HG02981 (cell line): Measurements from ENCODE around the gene RRAS2.

Source experiments
- ATAC-seq: cut with Tn5 transposase; IDR thresholded peaks from one replicate; pipeline ENCODE4 v1.9.1; 2021; ENCODE audit warnings: mild to moderate bottlenecking, moderate library complexity; ENCODE audit not compliant: unreplicated experiment

RRAS2 gene

DNA sequence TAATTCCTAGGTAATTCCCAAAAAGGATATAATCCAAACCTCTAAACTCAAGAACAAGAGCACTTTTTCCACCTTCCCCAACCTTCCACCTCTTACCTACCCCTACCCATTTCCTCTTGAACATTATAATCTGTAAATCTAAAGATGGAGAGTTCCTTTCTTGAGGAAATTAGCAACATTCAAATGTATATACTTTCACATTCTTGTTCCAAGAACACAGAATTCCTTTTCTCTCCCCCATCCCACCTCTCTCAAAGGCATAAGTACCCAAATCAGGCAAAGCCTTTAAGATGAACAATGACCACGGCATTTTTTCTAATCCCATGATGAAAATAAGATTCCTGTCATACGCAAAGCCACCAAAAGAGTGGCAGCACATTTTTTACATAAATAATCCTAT, 18.3 kb downstream of the RRAS2 start:
- ATAC-seq, result no peak

DNA sequence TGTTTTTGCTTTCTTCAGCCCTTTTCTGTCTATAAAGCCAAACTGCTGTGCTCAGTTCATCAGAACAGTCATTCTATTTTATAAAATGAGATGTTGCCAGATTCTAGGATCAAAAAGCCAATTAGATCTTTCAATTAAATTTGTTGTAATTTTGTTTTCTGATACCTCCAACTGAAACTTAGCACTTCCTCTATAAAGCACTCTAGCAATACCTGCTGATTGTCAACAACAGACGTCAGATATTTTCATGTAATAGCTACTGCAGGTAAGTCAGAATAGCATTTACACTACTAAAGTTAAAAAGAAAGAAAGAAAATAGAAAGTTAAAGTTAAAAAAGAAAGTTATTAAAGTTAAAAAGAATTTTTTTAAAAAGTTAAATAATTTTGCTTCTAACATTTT, 19.6 kb downstream of the RRAS2 start:
- ATAC-seq, result no peak

DNA sequence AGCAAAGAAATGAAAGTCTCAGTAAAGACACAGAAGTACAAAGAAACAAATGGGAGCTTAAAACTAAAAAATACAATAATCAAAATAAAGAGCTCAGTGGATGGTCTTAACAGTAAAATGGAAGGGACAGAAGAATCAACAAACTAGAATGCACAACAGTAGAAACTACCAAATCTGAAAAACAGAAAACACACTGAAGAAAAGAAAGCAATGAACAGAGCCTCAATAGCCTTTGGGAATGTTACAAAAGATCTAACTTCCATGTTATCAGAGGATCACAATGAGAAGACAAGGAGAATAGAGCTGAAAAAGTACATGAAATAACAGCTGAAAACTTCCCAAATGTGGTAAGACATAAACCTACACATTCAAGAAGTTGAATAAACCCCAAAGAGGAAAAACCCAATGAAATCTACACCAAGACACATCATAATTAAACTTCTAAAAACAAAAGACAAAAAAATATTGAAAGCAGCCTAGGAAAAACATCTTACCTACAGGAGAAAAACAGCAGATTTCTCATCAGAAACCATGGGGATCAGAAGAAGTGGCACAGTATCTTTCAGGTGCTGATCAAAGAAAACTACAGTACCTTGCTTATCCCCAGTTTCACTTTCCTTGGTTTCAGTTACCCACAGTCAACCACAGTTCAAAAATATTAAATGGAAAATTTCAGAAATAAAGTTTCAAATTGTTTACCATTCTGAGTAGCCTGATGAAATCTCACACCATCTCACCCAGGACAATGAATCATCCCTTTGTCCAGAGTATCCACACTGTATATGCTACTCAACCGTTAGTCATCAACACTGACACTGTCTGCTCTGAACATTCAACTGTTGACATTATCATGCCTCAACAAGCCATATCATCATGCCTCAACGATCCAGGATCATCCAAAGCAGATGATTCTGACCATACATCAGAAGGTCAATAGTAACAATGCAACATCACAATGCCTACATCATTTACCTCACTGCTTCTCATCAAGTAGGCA, 22.2 kb downstream of the RRAS2 start:
- no peak for ATAC-seq

DNA sequence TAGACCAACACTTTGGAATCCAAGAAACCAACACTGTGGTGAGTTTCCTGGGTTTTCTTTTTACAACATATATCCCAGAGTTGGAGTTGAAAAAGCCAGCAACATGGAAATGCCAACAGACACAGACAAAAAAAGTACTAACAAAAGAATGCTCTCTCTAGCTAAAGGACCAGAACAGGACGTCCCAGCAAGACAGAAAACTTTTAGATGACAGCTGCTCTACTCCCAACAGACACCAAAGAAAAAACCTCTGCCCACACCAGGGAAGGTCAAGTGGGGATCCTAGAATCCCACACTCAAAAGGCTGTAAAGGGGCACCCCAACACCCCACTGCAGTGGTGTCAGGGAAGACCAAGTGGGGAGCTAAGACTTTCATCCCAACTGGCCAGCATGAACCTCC, 23.3 kb downstream of the RRAS2 start:
- ATAC-seq, result no peak

DNA sequence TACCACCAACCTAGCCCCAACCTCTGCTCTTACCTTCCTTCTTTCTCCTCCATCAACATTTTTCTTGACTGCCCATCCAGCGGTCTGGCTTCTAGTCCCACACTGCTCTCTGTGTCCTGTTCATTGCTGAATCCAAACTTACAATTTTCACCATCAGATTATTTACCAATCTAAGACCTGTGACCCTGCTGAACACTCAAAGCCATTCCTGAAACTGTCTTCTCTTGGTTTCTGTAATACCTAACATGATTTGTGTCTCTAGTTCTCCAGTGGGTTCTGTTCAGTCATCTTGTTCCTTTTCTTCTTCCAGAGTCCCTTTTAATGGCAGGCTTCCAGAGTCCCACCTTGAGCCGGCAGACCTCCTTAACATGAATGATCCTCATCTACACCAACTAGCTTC, 24.1 kb downstream of the RRAS2 start:
- no peak for ATAC-seq

DNA sequence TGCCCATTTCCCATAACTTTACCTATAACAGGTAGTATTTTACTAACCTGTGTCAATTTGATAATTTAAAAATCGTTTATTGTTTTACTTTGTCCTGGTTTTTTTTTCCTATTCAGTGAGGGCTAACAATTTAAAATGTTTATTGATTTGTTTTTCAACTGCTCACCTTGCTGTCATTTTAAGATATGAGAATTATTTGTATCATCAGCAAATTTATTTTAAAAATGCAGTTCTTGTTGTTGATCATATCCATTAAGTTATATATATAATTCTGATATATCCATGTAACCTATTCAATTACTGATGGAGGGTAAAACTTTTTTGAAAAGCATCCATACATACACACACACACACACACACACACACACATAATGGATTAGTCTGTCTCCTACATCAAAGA, 24.8 kb downstream of the RRAS2 start:
- no peak for ATAC-seq

DNA sequence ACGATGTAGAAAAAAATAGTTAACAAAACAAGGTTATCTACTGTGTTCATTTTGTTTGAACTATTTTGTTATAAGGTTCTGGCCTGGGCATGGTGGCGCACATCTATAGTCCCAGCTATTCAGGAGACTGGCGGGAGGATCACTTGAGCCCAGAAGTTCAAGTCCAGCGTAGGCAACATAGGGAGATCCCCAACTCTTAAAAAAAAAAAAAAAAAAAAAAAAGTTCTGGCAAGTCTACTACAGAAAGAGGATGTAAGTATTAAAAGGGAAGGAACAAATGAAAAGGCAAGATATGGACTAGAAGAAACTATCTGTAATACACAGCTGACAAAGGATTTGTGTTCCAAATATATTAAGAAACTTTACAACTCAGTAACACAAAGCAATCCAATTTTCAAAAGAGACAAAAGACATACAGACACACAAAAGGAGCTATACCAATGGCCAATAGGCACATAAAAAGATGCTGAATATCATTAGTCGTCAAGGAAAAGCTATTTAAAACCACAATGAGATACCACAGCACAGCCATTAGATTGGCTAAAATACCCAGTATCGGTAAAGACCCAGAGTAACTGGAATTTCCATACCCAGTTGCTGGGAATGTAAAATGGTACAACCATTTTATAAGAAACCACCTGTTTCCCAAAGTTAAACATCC, 27.4 kb downstream of the RRAS2 start:
- ATAC-seq, result peak; percentile 43

DNA sequence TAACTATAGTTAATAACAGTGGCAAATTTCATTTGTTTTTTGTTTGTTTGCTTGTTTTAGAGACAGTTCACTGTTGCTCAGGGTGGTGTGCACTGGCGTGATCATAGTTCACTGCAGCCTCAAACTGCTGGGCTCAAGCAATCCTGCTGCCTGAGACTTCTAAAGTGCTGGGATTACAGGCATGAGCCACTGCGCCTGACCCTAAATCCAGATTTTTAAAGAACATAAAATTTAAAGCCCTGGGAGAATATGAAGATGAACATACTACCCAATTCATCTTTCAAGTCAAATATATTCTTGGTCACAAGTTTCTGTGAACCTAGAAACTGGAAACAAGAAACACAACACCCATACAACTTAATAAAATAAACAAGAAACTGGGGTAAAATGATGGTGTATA, 28.1 kb downstream of the RRAS2 start:
- ATAC-seq, result no peak

DNA sequence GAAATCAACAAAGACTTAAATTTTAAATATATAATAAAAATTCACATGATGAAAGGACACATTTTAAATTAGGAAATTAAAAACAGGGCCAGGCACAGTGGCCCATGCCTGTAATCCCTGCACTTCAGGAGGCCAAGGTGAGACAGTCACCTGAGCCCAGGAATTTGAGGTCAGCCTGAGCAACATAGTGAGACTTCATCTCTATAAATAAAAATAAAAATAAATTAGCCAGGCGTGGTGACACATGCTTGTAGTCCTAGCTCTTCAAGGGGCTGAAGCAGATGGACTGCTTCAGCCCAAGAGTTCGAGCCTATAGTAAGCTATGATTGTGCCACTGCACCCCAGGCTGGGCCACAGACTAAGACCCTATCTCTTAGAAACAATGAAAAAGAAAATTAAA, 29.3 kb downstream of the RRAS2 start:
- ATAC-seq, result no peak

DNA sequence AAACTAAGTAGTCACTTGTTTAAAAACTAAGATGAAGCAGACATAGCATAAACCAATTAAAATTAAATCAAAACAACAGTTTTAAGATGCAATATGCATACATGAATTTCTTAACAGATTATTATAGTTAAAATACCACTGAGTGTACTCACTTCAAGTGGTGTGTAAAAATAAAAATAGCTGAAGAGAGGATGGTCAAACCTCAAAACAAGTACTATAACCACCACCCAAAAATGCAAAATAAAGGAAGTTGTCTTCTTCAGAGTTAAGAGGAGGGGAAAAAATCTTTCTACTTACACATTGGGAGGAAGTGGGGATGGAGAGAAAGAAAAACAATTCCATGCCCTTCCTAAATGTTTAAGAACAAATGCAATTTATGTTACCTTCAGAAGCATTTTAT, 31.9 kb downstream of the RRAS2 start:
- ATAC-seq, result no peak

DNA sequence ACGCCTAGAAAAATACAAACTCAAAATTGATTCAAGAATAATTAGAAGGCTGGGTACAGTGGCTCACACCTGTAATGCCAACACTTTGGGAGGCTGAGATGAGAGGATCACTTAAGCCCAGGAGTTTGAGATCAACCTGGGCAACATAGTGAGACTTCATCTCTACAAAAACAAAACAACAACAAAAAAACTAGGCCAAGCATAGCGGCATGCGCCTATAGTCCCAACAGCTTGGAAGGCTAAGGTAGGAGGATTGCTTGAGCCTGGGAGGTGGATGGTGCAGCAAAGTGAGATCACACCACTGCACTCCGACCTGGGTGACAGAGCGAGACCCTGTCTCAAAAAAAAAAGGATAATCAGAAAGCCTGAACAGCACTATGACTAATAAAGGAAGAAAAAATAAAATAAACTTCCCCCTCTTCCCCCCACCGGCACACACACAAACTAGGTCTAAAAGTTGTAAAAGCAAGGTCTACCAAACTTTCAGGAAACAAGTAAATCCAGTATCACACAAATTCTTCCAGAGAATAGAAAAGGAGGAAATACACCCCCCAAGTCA, 35.8 kb downstream of the RRAS2 start:
- no peak for ATAC-seq

DNA sequence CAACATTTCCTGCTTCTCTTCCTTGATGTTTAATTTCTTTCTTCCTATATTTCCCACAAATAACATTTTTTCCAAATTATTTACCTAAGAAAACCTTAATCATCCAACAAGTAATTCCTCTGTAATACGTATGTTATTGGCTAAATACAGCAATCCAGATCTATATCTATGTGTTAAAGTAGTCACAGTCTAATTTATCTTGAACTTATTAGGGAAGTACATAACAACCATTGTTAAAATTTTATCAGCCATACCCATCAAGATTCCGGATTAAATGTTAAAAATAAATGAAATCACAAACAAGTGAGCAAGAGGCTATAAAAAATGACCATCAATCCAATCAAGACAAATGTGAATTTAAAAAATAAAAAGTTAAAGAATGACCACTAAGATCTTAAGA, 36.5 kb downstream of the RRAS2 start:
- no peak for ATAC-seq

DNA sequence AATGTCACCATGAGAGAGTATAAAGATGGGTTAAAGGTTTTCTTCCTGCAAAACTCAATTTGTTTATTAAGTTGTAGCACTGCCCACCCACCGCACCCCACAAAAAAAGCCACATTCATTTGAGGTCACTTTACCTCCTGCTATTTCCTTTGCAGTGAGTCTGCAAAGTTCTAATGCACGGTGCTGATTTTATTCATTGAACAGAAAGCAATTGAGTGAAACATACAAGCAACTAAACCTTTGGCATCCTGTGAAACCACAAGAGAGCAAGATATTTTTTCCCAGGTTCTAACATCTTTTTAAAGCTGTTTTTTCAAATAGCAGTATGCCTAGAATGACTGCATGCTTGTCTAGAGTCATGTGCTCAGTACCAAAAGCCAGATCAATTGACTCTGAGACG, 39.0 kb downstream of the RRAS2 start:
- ATAC-seq, result no peak

DNA sequence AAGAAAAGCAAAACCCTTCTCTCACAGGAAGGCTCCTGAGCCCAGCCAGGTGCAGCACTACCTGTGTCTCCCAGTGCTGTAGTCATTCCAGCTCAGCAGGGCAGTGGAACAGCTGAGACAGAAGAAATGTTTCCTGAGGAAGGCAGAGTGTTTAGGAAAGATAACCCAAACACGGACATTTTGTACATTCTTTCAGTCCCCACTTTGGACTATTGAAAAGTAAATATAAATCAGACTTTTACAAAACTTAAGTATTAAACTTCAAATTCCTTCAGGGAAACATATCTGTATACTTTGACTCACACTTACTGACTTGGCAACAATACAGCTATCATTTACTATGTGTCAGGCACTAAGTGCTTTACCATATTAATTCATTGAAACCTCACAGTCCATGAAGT, 40.4 kb downstream of the RRAS2 start:
- ATAC-seq, result no peak

DNA sequence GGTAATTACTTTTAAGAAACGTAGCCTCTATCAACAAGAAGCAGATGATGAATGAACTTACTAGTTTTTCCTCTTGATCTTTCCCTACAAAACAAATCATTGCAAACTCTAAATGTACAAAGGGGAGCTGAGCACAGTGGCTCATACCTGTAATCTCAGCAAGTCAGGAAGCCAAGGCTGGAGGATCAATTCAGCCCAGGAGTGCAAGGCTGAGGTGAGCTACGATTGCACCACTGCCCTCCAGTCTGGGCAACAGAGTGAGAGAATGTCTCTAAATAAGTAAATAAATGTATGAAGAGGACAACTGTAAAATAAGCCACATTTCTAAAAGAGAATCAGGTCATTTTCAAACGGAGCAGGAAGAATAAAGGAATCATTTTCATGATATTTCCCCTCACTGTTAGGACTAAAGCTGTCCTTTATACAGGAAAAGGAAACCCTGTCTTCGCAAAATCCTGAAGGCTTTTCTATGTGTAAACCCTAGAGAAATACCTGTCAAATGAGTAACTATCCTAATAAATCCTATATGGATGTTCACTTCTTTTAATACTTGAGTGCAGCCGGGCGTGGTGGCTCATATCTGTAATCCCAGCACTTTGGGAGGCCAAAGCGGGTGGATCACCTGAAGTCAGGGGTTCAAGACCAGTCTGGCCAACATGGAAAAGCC, 41.2 kb downstream of the RRAS2 start:
- no peak for ATAC-seq

DNA sequence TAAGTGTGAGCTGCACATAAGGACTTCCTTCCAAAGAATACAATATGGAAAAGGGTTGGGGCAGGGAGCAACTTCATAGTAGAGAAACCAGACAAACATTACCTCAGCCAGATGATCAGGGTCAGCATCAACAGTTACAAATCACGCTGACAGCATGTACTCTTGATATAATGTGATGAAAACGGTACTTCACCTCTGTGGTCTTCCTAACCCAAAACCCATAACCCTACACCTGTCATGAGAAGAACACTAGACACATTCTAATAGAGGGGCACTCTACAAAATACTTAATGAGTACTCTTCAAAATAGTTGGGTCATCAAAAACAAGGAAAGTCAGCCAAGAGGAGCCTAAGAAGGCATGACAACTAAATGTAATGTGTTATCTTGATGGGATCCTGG, 43.9 kb downstream of the RRAS2 start:
- peak; percentile 40 for ATAC-seq

DNA sequence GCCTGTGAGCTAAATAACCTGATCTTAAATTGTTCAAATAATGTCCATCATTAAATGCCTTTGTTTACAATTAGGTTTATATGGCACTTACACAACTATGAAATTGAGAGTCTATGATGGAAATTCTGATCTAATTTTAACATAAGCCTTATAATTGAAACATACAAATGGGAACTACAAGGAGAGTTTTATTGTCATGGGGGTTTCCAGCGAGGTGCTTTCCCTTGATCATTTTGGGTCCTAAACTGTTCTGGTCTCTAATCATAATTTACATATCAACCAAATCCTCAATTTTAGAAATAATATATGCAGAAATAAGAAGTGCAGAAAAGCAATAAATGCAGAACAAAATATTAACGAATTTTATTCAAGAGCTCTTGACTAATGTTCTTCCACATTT, 44.9 kb downstream of the RRAS2 start:
- no peak for ATAC-seq

DNA sequence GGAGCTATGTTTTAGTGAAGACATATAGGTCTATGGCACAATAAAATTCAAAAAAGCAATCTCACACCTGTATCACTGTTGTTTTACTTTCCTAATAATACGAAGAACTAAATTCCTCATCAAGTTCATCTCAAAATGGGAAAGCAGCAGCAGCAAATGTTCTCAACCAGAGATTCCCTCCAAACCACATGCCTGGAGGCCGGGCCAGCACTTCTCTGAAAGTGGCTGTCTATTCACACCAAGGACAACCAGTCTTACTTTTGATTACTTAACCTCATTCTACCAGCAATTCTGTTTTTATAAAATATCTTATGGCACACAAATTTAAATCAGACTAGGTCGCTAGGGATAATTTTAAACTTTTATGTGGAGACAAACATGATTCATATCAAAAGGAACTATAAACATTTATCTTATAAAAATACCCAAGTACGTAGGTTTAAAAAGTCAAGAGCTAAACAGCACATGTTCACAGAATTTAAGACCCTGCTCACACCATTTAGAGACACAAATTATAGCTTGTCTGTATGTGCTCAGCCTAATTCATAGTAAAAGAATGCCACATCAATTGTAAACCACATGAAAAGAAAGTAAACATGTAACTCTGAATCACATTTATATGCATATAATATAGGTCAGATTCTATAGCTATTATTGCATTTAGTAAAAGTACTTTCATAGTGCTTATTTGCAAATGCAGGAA, 46.1 kb downstream of the RRAS2 start:
- no peak for ATAC-seq

DNA sequence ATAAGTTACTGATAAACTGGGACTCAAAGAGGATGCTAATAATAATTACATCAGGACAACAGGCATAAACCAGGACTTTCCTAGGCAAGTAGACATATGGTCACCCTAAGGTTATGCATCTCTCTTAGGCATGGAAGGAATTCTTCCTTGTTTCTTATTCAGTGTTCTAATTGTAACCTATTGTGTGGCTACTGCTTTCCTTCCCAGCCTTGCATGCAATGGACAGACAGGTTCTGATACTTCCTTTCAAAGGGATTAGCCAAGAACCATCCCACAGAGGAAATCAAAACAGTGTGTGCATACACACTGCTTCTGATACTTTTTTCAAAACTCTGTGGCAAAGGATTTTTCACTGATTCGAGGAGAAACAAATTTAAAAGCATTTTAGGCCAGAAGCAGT, 48.3 kb downstream of the RRAS2 start:
- ATAC-seq, result no peak

DNA sequence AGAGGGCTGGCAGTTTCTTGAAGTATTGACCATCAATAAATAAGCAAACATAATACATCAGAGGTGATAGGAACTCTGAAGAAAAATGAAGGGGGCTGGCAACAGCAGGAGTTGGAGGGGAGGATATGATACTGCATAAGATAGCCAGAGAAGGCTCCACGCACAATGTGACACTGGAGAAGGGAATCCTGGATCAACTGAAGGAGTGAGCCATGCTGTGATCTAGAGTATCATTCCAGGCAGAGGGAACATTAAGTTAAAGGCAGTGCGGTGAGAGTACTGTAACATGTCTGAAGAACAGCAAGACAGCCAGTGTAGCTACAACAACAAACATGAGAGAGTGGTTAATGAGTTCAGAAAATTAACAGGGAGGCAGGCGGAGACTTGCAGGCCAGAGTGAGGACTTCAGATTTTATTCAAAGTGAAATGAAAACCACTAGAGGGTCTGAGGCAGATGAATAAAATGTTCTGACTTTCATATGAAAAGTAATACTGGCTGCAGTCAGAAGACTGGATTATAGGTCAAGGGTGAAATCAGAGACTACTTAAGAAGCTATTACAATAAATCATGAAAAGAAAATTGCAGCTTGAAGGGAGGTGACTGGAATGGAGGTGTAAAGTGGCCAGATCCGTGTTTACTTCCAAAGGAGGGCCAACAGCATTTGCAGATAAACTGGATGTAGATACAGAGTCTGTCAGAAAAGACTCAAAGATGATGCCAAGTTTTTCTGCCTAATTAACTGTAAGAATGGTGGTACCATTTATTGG, 49.4 kb downstream of the RRAS2 start:
- no peak for ATAC-seq
